GM12873 (cell line): ENCODE measurements around the gene SORCS2.
A peak's percentile ranks its signal among the peaks of the same experiment; 100 is the strongest.

Source experiments
- CTCF ChIP-seq: IDR thresholded peaks from 2 replicates; pipeline ENCODE4 v1.5.1; 2012; ENCODE audit warnings: low read depth, mild to moderate bottlenecking, moderate library complexity, low read length, control low read depth; ENCODE audit not compliant: insufficient read depth; ENCODE audit errors: missing control alignments

Gene SORCS2

GRCh38 chr4:7374571-7374970 is 182.2 kb downstream of the SORCS2 start:
- no peak for TF ChIP-seq CTCF

GRCh38 chr4:7375427-7375826 is 183.1 kb downstream of the SORCS2 start:
- TF ChIP-seq CTCF, result no peak

- TF ChIP-seq CTCF, result no peak
Observed at GRCh38 chr4:7377223-7377865, 185.0 kb downstream of the SORCS2 start.

GRCh38 chr4:7379186-7379585 is 186.8 kb downstream of the SORCS2 start:
- no peak for TF ChIP-seq CTCF

GRCh38 chr4:7379719-7380118 is 187.4 kb downstream of the SORCS2 start:
- no peak for TF ChIP-seq CTCF

- peak; percentile 25 for TF ChIP-seq CTCF
Observed at GRCh38 chr4:7381221-7381889, 189.0 kb downstream of the SORCS2 start.

- TF ChIP-seq CTCF, result no peak
Observed at GRCh38 chr4:7381890-7382633, 189.7 kb downstream of the SORCS2 start.
